Suprapubic skin (tissue), 4 donors: ENCODE data around the gene TMC6. TPM values are rescaled to one million over a fixed set of nuclear protein-coding genes. Genes with fewer than 3 reads are reported as not detected.

Source experiments
- DNase-seq, 2 donors: peaks; one replicate each; pipeline ENCODE4 v3.0.0-alpha.2; 2019; ENCODE audit warnings: low spot score in 2 of 2
- H3K27ac ChIP-seq: fragments of 200-600 bp; sonication (generic); one replicate; pipeline ENCODE4 v1.5.1; 2019
- H3K27me3 ChIP-seq: fragments of 200-600 bp; sonication (generic); one replicate; pipeline ENCODE4 v1.5.1; 2019
- H3K36me3 ChIP-seq: fragments of 200-600 bp; sonication (generic); one replicate; pipeline ENCODE4 v1.5.1; 2019
- H3K4me1 ChIP-seq: fragments of 200-600 bp; sonication (generic); one replicate; pipeline ENCODE4 v1.5.1; 2019
- H3K4me3 ChIP-seq: fragments of 200-600 bp; sonication (generic); one replicate; pipeline ENCODE4 v1.5.1; 2019; ENCODE audit warnings: mild to moderate bottlenecking
- H3K9me3 ChIP-seq: fragments of 200-600 bp; sonication (generic); one replicate; pipeline ENCODE4 v1.5.1; 2019
- CTCF ChIP-seq, 2 donors: fragments of 200-600 bp in 1 of 2; fragments of 450-650 bp in 1 of 2; sonication (generic) in 1 of 2; IDR thresholded peaks; one replicate each; pipeline ENCODE4 v1.5.1; 2016 to 2019; ENCODE audit warnings: antibody characterized with exemption in 2 of 2, mild to moderate bottlenecking in 1 of 2, moderate library complexity in 1 of 2
- EP300 ChIP-seq: sonication (generic); formaldehyde crosslinking; IDR thresholded peaks from one replicate; pipeline ENCODE4 v1.6.1; 2017; ENCODE audit warnings: antibody characterized with exemption
- POLR2A ChIP-seq, 2 donors: fragments of 450-650 bp; IDR thresholded peaks; one replicate each; pipeline ENCODE4 v1.6.1; 2017; ENCODE audit warnings: antibody characterized with exemption in 2 of 2, mild to moderate bottlenecking in 2 of 2, moderate library complexity in 2 of 2
- POLR2AphosphoS5 ChIP-seq, 3 donors: sonication (generic); formaldehyde crosslinking; IDR thresholded peaks; one replicate each; pipeline ENCODE4 v1.6.1; 2017; ENCODE audit warnings: antibody characterized with exemption in 3 of 3
- WGBS: methylation state at CpG from one replicate; pipeline ENCODE4 v1.1.5; 2018; 5-methylcytosine and 5-hydroxymethylcytosine counted together
- total RNA-seq, 4 donors: library from RNA; depleted of rRNA; stranded (reverse); fragments of >200 nt; gene quantifications; one replicate each; pipeline ENCODE4 v1.1.0, GENCODE V29; 2016

The TMC6 gene
- total RNA-seq, 4 donors from 2014 or later = 27.9 to 48.8 (median 32.0) TPM

- DNase-seq = peak; percentile 57 to 83
- Histone ChIP-seq H3K4me1 (peaks cover 60% of the 10 kb centered on the region), H3K27me3 (no peaks in the 10 kb centered on the region), H3K4me3 (peak overlapping the region; percentile 48), H3K9me3 (no peaks in the 10 kb centered on the region), H3K27ac (peak overlapping the region; percentile 55), H3K36me3 (no peaks in the 10 kb centered on the region)
- TF ChIP-seq CTCF (IDR thresholded peaks at IDR 0.05) = no peak
- TF ChIP-seq POLR2A (IDR thresholded peaks at IDR 0.05) = no peak
- no peak for TF ChIP-seq POLR2AphosphoS5 (IDR thresholded peaks at IDR 0.05)
- 40% methylated on average over 7 of the region's 74 CpGs for WGBS
These were observed 2.9 kb upstream of the TMC6 start for GRCh38 chr17:78131172-78132083.

GRCh38 chr17:78130437-78131101 is 2.0 kb upstream of the TMC6 start, which contains the start of gene TMC8:
TSS of gene TMC8 (plus strand) at chr17:78130771. CDS start at chr17:78131589, 818 bp downstream.
- WGBS = 76% methylated on average over 9 of the region's 10 CpGs
- peak within 1 kb of the TSS; percentile 55 for H3K27ac ChIP-seq
- TF ChIP-seq CTCF (IDR thresholded peaks at IDR 0.05) (no peak), POLR2AphosphoS5 (IDR thresholded peaks at IDR 0.05) (no peak), EP300 (no peak), POLR2A (IDR thresholded peaks at IDR 0.05) (no peak)
- H3K4me3 ChIP-seq = peak within 1 kb of the TSS; percentile 48
- no peaks in the 10 kb centered on the region for H3K27me3 ChIP-seq
- H3K9me3 ChIP-seq = no peaks in the 10 kb centered on the region
- H3K4me1 ChIP-seq = peaks cover 69% of the 10 kb centered on the region
- peak; percentile 66 to 81 for DNase-seq
- H3K36me3 ChIP-seq = peaks cover 2% of the 10 kb centered on the region

GRCh38 chr17:78130090-78130436 is 1.5 kb upstream of the TMC6 start:
- peaks cover 74% of the 10 kb centered on the region for H3K4me1 ChIP-seq
- H3K27ac ChIP-seq = peak overlapping the region; percentile 40
- TF ChIP-seq POLR2AphosphoS5 (IDR thresholded peaks at IDR 0.05) (no peak), CTCF (IDR thresholded peaks at IDR 0.05) (no peak), POLR2A (IDR thresholded peaks at IDR 0.05) (no peak), EP300 (no peak)
- DNase-seq = peak in 1 of 2 donors; percentile 63
- no peak overlapping the region for H3K4me3 ChIP-seq
- peaks cover 7% of the 10 kb centered on the region for H3K36me3 ChIP-seq
- 56% methylated on average over 2 of the region's 5 CpGs for WGBS
- no peaks in the 10 kb centered on the region for H3K27me3 ChIP-seq
- H3K9me3 ChIP-seq = no peaks in the 10 kb centered on the region

- no peak overlapping the region for H3K4me3 ChIP-seq
- no peaks in the 10 kb centered on the region for H3K9me3 ChIP-seq
- TF ChIP-seq POLR2AphosphoS5 (IDR thresholded peaks at IDR 0.05) = no peak
- TF ChIP-seq CTCF (IDR thresholded peaks at IDR 0.05) = no peak
- no peak for TF ChIP-seq EP300
- no peak for TF ChIP-seq POLR2A (IDR thresholded peaks at IDR 0.05)
- peaks cover 79% of the 10 kb centered on the region for H3K4me1 ChIP-seq
- peaks cover 13% of the 10 kb centered on the region for H3K36me3 ChIP-seq
- peak overlapping the region; percentile 89 for H3K27ac ChIP-seq
- H3K27me3 ChIP-seq = no peaks in the 10 kb centered on the region
- 81% methylated on average over 4 of the region's 4 CpGs for WGBS
- DNase-seq = peak in 1 of 2 donors; percentile 63
These were observed 965 bp upstream of the TMC6 start for GRCh38 chr17:78129351-78130089.
